Fibroblast of pulmonary artery (primary cell): ENCODE data around the gene BMPER.
A peak's percentile ranks its signal among the peaks of the same experiment; 100 is the strongest.

Experiments
- DNase-seq: peaks from one replicate; pipeline ENCODE4 v3.0.0-alpha.2; 2010; ENCODE audit warnings: low read depth
- H3K4me3 ChIP-seq: replicated peaks from 2 replicates; pipeline ENCODE4 v1.5.1; 2011; ENCODE audit warnings: low read depth, mild to moderate bottlenecking, control low read depth, low read length, moderate library complexity
- CTCF ChIP-seq: IDR thresholded peaks from 2 replicates; pipeline ENCODE4 v1.5.1; 2011; ENCODE audit warnings: mild to moderate bottlenecking, control low read depth, low read length, inconsistent platforms; ENCODE audit errors: missing control alignments

BMPER gene

GRCh38 chr7:34015651-34016050, 110.3 kb downstream of the BMPER start:
- no peak for TF ChIP-seq CTCF
- no peak for DNase-seq
- H3K4me3 ChIP-seq, result no peak overlapping the region

GRCh38 chr7:34016876-34017275, 111.5 kb downstream of the BMPER start:
- DNase-seq, result no peak
- no peak for TF ChIP-seq CTCF
- H3K4me3 ChIP-seq, result no peak overlapping the region

GRCh38 chr7:34019301-34019790, 114.0 kb downstream of the BMPER start:
- no peak for TF ChIP-seq CTCF
- DNase-seq, result peak; percentile 17
- no peak overlapping the region for H3K4me3 ChIP-seq

DNA sequence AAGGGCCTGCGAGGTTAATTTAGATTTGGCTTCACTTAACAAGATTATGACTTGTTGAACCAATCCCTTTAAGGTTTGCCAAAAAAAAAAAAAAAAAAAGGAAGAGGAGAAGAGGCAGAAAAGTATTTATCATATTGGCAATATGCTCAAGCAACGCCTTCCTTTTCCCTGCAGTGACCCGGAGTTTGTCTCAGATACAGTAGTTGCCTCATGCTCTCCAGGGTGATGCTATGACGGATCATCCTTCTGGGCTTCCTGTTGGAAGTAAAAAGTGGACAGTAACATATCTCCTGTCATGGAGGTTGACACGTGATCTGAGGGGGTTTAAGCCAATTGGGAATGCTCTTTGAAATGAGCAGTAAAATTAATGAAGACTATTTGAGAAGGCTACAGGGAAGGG, 117.3 kb downstream of the BMPER start:
- no peak overlapping the region for H3K4me3 ChIP-seq
- TF ChIP-seq CTCF, result no peak
- no peak for DNase-seq

- H3K4me3 ChIP-seq, result no peak overlapping the region
- no peak for DNase-seq
- TF ChIP-seq CTCF, result no peak
Observed at GRCh38 chr7:34025600-34025999, 120.3 kb downstream of the BMPER start.

DNA sequence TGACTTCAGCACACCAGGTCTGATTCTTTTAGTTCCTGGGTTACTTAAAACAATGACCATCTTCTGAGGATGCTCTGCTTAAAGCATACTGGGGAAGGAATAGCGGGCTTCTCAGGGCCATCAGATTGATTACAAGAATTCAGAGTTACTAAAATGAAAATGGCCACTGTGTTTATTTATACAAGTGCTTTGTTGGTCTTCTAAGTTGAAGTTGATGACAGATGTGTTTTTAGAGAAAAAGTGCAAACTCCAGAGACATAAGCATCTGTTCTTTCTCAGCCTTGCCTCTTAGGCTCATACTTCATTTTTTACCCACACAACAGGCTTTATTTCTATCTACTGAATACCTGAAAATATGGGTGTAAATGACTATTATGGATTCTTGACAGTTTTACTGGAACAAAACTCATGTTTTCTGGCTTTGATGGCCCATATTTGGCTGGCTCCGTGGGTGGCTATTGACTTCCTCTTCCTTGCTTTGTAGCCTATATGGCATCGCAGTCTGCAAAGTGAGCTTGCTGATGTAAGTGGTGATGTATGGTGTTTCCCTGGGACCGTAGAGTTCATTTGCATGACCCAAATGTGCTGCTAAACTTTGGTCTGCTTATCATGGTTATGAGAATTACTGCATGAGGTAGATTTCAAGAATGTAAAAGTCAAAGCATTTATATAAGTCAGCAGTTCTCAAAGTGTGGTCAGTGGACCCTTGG, 121.3 kb downstream of the BMPER start:
- DNase-seq, result peak; percentile 14
- no peak overlapping the region for H3K4me3 ChIP-seq
- no peak for TF ChIP-seq CTCF

DNA sequence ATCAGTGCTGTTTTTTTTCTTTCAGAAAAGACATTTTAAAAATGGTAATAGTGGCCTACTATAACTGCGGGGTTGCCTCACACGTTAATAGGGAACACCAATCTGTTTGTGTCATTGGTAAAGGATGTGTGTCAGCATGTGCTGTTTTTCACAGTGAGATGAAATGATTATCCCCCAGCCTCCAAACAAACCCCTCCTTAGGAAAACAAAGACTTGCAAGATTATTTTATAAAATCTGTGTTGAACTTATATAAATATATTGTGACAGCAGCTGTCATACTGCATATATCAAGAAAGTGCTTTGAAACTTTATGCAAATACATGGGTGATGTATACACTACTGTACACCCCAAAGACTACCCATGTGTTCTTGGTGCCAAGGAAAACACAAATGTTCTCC, 125.8 kb downstream of the BMPER start:
- TF ChIP-seq CTCF, result no peak
- no peak for DNase-seq
- no peak overlapping the region for H3K4me3 ChIP-seq
